GM20431 (cell line): ENCODE measurements around the gene CRYGN.

Experiments
- in situ Hi-C: fragments of 300-500 bp; cut with MseI, MboI; formaldehyde crosslinking; loops from one replicate; pipeline ENCODE4 v1.15.0; 2020; ENCODE audit warnings: low sequenced_read_pairs; ENCODE audit not compliant: unreplicated experiment

The CRYGN gene

GRCh38 chr7:151439855-151440798 lies at the start of gene CRYGN:
Gene CRYGN (minus strand): TSS chr7:151440141. CDS start chr7:151439917, 224 bp downstream.
- in situ Hi-C loops = no loop called here

- in situ Hi-C loops = no loop called here
Observed at GRCh38 chr7:151489498-151489897, 49.6 kb upstream of the CRYGN start.

DNA sequence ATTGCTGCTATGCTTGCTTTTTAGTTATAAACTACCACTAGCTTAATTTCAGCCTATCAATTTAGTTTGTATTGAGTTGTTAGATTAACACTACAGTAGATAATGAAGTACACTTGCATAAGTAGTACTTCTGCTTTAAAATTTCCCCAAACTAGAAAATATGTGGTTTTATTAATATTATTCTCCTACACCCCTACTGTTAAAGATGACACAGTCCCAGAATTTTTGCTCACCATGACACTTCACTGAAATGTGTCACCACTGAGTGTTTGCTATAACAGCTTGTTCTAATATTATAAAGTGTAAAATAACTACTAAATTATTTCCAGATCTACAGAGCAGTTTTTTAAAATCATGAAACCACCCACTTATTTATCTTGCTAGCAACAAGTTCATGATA lies 48.2 kb upstream of the CRYGN start:
- in situ Hi-C loops = no loop called here

- in situ Hi-C loops = no loop called here
Observed at GRCh38 chr7:151487228-151487627, 47.3 kb upstream of the CRYGN start.

GRCh38 chr7:151486074-151486473 lies 46.1 kb upstream of the CRYGN start:
- in situ Hi-C loops = no loop called here

DNA sequence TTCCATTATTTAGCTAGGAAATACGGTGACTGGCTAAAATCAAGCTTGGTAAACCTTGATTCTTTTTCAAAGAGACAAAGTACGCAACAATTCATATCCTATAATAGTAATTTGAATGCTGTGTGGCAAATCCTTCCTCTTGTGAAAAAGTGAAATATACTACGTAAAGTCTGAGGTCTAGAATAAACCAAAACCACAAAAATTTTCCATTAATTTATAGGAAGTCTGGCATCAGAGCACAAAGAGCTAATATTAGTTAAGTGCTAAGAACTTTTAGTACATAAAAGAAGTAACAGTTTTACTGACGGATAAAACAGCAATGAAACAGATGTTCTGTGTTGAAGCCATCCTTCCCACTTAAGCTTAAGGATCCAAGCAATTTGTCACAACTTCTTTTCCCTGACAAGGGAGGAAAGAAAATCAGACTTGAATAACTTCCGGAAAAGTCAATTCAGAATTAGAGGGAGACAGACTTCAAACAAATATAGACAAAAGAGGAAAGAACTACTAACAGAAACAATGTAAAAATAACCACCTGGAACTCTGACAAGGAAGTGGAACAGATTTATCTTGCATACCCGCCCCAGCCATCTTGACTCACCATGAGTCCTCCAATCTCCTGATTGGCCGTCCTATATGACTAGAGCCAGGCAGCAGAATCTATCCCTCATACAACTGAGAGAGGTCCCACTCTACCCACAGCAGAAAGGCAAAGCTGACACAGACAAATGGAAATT lies 45.2 kb upstream of the CRYGN start:
- in situ Hi-C loops = no loop called here

- in situ Hi-C loops = no loop called here
Observed at GRCh38 chr7:151483711-151483983, 43.7 kb upstream of the CRYGN start.

- in situ Hi-C loops = no loop called here
Observed at GRCh38 chr7:151482883-151483710, 43.2 kb upstream of the CRYGN start.

- in situ Hi-C loops = no loop called here
Observed at GRCh38 chr7:151481650-151482505, 41.9 kb upstream of the CRYGN start.

DNA sequence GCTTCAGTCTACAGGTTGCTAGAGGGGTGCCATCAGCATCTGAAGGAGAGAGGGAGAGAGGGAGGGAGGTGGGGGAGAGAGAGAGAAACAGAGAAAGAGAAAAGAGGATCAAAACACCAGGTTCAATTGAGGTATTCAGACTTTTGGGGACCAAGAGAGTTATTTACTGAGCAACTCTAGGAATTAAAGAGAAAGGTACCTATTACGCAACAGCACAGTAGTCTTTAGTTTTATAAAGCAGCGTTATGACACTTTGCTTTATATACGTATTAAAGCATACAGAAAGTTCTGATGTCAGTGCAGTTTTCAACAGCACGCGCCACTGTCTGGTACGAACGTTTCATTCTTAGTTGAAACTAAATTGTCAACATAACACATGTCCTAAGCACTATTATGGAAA lies 37.9 kb upstream of the CRYGN start:
- in situ Hi-C loops = no loop called here

DNA sequence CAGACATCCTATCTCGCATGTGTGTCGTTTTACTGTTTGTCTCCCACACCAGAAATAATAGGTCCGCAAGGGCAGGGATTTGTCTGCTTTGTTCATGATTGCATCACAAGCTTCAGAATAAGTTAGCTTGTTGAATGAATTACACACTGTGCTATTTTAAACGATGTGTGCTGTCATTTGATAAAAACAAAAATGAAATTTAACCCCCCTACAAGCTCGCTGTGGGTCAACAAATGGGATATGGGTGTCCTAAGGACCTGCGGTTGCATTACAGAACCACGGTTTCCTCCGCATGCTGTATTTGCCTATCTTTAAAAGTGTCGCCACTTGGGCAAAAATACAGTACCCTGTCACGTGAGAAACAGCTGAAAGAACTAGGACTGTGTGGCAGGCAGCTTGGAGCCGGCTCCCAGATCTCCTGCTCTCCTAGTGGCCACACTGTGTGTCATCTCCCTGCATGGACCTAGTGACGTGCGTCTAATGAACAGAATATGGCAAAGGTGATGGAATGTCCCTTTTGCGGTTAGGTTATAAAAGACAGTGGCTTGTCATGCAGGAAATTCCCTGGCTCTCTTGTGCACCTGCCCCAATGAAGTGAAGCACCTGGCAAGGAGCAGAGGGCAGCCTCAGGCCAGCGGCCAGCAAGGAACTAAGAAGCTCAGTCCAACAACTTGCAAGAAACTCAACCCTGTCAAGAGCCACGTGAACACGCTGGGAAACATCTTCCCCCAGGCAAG lies 32.9 kb upstream of the CRYGN start:
- in situ Hi-C loops = no loop called here

DNA sequence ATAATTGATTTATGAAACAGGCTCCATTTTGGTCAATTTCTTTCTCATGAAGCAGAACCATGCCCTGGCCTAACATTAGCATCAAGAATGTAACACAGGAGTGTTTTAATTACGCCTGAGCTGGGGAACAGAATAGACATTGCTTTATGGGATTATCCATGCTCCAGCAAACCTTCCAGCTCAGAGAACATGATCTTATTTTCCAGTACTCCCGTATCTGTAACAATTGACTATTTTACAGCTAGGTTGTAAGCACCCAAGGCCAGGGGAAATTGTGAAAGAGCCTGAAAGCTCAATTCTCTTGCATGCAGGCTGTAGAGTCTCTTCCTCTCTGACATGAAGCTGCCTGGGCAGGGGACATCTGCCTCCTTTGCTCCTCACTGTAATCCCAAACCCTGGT lies 30.8 kb upstream of the CRYGN start:
- in situ Hi-C loops = no loop called here

GRCh38 chr7:151469281-151469680 lies 29.3 kb upstream of the CRYGN start:
- in situ Hi-C loops = no loop called here

DNA sequence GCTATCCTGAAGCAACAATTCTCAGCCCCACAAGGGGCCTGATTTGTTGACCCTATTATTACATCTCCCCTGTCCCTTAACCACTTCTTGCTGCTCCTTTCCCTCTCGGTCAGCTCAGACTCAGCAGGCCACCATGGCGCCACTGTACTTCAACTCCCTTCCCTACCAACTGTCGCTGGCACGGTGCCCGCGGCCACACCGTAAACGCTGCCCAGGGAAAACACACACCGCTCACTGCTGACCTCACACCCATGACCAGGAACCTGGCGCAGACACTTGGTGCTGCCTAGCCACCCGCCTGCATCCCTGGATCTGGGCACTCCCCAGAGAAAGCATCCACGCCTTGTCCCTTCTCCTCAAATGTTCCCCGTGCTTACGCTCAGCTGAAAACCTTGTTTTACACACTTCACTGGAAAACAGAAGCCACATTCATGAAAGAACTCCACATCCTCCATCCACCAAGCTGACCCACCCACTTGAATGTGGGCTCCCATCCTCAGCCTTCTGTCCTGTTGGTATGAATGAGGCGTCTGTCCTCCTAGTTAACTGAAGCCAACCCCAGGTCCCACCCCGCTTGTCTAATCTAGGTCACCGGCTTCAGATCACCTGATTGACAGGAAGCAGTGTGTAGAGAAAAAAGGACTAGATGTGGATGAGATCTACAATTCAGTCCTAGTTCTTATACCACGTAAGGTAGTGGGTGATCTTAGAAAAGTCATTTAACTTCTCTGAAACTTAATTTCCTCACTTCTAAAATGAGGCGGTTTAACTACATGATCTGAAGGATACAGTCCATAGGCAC lies 28.5 kb upstream of the CRYGN start:
- in situ Hi-C loops = no loop called here

- in situ Hi-C loops = no loop called here
Observed at GRCh38 chr7:151465169-151465568, 25.2 kb upstream of the CRYGN start.

GRCh38 chr7:151462306-151462779 lies 22.4 kb upstream of the CRYGN start:
- in situ Hi-C loops = no loop called here

GRCh38 chr7:151461942-151462230 lies 21.9 kb upstream of the CRYGN start:
- in situ Hi-C loops = no loop called here
